NOMO-1 treated with DMSO at 0.1 percent for 48 hours (cell line): ENCODE results near the gene CD109.
"Not testable (repeated sequence)": the region's sequence is repeated elsewhere in the genome, so short reads cannot be mapped to it uniquely, and the experiment has no call there.

Experiments
- DNase-seq: peaks from one replicate; lab custom pipeline; 2025; ENCODE audit not compliant: unreplicated experiment; lab: John Stamatoyannopoulos, UW

Gene CD109

DNA sequence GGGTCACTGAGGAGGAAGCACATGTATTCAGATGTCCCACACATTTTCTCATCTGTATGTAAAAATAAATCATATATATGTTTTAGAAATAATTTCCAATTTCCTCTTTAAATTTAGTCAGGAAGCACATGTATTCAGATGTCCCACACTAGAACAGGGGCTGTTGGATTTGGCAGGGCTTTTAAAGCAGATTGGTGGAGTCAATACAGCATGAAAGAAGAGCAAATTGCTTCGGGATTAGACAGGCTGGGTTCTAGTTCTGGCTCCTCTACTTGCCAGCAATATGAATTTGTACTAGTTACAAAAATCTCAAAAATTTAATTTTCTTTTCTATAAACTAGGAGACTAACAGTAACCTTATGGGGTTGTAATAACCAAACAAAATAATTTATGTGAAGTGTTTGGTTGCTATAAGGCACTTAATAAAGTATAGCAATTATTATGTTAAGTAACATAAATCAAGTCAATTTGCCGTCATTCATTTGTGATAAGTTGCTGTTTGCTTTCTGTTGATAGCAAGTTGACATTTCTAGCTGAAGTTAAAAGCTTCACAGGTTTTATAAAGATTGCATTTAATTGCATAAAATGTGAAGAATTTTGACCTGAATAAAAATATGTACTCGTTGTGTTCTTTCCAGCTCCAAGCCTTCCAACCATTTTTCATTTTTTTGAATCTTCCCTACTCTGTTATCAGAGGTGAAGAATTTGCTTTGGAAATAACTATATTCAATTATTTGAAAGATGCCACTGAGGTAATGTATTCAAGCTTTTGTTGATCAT lies 88.9 kb downstream of the CD109 start:
- DNase-seq, result no peak

DNA sequence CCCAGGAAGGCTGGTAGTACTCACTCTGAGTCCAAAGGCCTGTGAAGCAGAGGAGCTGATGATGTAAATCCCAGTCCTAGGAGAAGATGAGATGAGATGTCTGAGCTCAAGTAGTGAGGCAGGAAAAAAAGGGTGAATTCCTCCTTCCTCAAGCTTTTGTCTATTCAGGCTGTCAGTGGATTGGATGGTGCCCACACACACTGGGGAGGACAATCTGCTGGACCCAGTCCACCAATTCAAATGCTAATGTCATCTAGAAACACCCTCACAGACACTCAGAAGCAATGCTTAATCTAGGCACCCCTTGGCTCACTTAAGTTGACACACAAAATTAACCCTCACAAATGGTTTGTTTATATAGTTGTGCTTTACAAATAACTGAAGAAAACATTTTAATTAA lies 94.6 kb downstream of the CD109 start:
- no peak for DNase-seq

DNA sequence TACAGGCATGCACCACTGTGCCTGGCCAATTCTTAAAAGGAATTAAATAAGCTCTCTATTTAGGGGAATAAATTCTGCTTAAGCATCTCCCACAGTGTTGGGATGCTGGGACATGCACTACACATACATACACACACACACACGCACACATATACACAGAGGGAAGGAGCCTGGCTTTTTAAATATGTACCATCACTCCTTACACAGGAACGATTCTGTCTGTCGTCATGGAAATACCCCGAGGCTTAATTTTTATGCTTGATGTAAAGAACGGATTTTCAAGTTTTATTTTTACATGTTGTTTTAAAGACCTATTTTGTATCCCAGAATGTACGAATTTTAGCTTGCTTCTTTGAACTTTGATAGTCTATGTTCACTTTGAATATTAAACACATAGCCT lies 95.3 kb downstream of the CD109 start:
- DNase-seq, result no peak

DNA sequence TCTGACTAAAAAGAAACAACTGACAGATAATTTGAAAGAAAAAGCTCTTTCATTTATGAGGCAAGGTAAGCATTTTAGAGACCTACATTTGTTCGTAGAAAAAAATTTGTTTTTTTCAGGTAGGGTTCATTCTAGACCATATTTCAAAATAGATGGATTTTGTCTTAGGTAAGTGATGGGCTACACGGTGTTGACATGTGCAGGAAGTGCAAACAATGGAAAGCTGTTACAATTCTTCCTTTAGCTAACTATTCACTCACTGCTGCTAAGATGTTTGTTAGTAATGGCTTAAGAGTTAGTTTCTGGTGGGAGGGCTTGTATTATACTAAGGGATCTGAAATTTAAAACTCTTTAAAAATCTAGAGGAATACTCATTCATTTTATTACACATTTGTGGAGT lies 96.7 kb downstream of the CD109 start:
- DNase-seq, result no peak

DNA sequence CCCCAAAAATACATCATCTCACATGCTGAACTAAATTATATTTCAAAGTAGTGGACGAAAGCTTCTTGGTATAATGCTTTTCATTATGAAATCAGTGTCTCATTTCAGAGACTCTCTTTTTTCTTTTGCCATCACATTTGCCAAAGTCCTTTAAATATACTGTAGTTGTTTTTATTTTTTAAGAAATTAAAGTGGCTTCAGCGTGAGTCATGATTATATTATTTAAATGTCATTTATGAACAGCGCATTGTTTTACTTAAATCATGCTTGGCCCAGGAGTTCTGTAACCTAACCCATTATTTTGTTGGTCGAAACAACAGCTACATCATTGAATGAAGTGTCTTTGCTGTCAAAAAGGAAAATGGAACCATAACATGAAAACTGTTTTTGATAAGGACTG lies 100.9 kb downstream of the CD109 start:
- DNase-seq, result no peak

DNA sequence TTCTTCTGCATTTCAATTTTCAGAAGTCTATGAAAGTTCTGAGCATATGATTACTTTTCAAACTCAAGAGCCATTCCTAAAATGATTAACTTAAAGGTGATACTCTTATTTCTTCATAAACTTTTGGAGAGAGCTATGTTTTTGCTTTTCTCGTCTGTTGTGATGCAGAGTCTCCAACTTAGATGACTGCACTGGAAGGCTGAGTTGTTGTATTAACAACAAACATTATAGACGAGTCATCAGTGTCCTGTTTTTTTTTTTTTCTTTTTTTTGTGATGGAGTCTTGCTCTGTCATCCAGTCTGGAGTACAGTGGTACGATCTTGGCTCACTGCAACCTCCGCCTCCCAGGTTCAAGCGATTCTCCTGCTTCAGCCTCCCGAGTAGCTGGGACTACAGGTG lies 101.9 kb downstream of the CD109 start:
- DNase-seq, result no peak

DNA sequence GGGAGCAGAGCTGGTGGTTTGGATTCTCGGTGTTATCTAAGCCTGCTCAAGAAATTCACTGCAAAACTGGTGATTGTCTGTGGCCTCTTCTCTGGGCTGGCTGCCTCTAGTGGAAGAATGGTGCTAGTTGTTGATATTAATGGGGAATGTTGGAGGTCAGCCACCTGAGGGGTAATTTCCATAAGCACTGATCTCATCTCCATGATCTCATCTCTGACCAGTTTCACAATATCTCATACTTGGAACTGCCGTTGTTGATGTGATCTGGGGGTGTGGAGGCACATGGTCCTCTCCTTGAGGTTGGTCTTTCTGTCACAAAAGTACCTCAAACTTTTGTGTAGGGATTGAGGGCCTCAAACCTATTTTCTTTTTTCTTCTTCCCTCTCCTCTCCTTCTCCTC lies 102.6 kb downstream of the CD109 start:
- DNase-seq, result no peak

DNA sequence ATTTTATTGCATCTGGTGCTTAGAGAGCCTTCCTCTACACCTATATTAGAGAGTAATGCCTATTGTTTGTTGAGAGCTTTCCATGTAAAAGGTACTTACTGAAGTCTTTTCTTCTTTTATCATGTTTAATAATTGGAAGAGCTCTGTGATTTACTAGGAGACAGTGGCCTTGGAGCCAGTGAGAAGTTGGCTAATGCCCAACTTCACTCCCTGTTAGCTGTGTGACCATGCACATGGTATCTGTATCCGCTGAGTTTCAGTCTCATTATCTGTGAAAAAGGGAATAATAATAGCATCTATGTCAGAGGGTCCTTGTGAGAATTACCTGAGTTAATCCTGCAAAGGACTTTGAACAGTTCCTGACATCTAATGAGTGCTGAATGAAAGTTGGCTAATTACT lies 105.0 kb downstream of the CD109 start:
- no peak for DNase-seq

DNA sequence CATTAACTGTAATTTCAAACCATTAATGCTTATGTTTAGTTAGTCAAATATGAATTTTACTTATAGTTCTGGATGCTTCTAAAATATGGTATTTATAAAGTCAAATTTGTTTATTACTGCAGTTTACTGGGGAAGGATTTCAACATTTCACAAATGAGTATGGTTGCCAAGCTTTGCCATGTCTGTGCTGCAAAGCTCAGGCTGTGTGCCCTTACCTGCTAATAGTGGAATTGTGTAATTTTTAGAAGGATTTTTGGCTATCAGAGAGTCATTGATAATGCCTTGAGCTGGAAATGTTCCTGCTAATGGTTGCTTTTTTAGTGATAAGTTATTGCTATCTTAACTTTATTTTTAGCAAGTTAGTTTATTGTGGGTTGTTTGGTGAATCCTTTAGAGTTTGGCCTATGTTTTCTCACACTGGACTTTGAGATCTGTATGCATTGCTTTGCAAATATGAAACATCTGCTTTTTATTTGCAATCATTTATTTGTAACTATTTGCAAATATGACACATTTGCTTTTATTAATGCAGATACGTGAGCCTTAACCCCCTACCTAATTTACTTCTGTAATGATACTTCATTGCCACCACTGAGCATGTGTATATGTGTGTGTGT lies 105.8 kb downstream of the CD109 start:
- no peak for DNase-seq

DNA sequence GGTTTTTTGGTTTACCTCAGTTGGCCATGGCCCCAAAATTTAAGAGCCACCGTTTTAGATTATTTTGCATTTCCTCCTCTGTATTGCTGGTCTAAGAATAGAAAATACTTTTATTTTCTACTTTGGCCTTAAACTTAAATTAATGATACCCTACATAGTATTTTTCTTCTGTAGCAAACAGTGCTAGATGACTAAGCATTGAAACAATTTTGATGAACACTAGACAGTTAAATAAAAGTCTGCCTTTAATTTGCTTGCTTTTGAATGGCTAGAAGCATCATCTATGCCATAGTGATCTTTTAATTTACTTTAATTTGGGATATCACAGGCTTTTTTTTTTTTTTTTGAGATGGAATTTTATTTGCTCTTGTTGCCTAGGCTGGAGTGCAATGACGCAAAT lies 106.4 kb downstream of the CD109 start:
- no peak for DNase-seq

DNA sequence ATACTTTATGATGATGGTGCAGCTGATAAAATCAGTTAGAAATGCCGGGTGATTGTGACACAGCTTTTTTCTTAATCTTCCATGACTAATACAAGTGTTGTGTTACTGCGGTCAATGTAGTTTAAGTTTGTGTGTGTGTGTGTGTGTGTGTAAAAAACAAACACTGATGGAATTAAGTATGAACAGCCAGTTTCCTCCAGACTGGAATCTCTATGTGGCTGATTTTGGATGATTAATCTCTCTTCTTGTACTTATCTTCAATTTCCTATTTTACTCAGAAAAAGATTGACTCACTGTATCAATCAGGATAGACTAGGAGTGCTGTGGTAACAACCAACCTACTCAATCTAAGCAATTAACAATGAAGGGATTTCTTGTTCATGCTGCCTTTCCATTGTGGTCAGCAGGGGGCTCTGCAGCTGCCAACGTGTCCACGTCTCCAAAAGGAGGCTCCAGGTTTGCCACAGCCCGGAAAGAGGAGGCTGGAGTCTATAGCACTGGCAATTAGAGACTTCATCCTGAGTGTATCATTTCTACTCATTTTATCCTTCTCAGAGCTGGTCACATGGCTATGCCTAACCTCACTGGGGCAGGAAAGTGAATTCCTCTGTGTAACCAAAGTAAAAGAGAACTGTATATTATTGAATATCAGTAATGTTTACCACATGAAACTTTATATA lies 107.7 kb downstream of the CD109 start:
- DNase-seq, result no peak

DNA sequence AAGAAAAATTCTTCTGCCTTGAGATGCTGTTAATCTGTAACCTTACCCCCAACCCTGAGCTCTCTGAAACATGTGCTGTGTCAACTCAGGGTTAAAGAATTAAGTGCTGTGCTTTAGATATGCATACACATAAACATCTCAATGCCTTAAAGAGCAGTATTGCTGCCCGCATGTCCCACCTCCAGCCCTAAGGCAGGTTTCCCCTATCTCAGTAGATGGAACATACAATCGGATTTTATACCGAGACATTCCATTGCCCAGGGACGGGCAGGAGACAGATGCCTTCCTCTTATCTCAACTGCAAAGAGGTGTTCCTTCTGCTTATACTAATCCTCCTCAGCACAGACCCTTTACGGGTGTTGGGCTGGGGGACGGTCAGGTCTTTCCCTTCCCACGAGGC lies 109.2 kb downstream of the CD109 start:
- DNase-seq, result not testable (repeated sequence)

DNA sequence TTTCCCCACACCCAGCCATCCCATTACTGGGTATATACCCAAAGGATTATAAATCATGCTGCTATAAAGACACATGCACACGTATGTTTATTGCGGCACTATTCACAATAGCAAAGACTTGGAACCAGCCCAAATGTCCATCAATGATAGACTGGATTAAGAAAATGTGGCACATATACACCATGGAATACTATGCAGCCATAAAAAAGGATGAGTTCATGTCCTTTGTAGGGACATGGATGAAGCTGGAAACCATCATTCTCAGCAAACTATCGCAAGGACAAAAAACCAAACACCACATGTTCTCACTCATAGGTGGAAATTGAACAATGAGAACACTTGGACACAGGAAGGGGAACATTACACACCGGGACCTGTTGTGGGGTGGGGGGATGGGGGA lies 110.0 kb downstream of the CD109 start:
- not testable (repeated sequence) for DNase-seq

DNA sequence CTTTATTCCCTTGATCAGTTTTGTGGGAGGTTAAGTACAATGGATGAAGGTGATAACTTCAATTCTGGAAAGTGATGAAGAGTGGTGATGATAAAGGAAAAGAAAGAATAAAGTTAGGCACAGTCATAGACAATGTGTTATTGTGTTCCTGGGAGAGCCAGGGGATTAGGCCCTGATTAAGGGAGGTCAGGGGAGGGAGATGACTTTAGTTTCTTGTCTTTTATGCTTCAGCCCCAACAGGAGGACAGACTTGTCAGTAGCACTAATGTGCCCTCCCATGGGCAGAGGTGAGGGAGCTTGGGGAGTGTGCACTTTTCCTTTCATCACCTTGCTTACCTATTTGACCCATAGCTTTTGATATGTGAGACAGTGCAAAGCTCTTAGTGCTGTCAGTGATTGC lies 115.7 kb downstream of the CD109 start:
- no peak for DNase-seq

DNA sequence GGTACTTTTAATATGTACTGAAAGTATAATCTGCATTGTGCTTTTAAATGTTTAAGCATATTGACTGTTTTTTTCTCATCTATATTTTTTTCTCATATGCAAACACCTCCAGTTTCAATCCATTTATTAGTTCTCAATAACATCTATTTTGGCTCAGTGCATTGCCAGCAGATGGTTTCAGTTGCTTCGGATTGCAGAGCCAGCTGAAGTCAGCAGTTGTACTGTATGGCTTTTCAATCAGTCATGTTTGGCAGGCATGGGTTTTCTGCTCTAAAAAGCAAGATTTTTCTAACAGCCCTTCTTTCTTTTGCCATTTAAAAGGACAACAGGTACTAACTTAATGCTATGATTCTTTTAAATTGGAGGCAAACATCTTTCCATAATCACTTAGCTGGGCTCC lies 121.2 kb downstream of the CD109 start:
- no peak for DNase-seq

DNA sequence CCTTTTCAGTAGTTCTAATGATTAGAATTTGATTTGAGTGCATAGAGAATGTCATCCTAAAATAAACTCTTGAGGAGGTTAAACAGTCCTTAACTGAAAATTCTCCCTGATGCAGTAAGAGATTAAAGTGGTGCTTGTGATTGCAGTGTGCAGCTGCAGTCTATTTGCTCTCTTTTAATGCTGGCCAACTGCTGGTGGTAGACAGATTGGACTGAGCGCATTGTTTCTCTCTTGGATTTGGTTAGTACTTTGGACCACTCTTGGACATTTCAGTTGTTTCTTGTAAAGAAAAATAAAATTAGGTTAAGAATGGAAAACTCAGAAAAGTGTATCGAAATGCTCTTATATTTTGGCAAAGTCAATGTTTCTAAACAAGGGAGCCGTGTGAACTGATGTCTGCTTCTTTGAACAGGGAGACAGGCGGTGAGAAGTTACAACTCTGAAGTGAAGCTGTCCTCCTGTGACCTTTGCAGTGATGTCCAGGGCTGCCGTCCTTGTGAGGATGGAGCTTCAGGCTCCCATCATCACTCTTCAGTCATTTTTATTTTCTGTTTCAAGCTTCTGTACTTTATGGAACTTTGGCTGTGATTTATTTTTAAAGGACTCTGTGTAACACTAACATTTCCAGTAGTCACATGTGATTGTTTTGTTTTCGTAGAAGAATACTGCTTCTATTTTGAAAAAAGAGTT lies 127.2 kb downstream of the CD109 start:
- DNase-seq, result no peak

DNA sequence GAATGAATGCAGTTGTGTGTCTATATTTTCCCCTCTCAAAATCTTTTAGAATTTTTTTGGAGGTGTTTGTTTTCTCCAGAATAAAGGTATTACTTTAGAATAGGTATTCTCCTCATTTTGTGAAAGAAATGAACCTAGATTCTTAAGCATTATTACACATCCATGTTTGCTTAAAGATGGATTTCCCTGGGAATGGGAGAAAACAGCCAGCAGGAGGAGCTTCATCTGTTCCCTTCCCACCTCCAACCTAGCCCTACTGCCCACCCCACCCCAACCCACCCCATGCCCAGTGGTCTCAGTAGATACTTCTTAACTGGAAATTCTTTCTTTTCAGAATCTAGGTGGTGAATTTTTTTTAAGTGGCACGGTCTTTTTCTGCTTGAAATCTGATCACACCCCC lies 127.8 kb downstream of the CD109 start:
- no peak for DNase-seq

DNA sequence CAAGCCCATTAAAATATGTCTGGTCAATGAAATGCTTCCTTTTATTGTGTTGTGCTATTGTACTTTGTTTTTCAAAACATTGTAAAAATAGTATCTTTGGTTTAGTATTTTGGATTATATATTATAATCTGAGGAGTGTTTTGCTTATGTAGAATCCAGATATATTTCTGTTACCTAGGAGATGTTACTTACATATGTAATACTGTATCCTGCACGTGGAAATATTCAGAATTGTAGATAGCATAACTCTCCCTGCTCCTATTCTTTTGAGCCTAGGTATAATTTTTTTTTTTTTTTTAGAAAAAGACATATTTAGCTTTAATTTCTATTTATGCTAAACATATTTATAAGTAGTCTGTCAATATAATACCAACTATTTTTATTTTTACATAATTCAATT lies 130.6 kb downstream of the CD109 start:
- DNase-seq, result no peak

DNA sequence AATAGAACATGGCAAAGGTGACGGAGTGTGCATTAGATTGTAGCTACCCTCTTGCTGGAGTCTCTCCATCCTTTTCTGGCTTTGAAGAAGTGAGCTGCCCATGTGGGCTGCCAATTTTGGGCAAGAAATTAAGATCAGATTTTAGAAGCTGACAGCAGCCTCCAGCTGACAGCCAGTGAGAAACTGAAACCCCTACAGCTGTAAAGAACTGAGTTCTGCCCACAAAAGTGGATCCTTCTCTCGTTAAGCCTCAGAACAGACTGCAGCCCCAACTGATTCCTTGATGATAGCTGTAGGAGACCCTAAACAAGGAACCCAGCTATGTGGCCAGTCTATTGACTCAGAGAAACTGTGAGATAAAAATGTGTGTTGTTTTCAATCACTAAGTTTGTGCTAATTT lies 134.1 kb downstream of the CD109 start:
- no peak for DNase-seq

DNA sequence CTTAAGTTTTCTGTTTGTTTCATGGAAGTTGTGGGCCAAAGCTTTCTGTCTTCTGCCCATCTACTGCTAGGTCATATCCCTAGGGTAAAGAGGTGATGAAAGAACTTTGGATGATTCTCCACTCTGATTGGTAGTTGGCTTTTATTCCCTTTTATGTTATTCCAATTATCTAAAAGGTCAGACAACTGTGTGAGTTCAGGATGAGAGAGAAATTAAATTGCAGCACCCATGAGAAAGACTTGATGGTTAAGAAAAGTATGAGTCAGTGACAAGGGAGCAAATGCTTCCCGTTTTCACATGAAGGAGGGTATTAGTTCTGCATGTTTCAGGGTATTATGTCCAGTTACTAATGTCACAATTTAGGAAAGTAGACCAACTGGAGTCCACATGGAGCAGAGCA lies 136.3 kb downstream of the CD109 start:
- DNase-seq, result no peak

DNA sequence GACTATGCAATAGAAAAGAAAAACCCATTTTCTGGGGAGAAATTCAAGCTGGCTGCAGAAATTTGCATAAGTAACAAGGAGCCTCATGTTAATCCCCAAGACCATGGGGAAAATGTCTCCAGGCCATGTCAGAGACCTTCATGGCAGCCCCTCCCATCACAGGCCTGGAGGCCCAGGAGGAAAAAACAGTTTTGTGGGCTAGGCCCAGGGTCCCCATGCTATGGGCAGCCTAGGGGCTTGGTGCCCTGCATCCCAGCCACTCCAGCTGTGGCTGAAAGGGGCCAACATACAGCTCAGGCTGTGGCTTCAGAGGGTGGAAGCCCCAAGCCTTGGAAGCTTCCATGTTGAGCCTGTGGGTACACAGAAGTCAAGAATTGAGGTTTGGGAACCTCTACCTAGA lies 148.7 kb downstream of the CD109 start:
- DNase-seq, result not testable (repeated sequence)

DNA sequence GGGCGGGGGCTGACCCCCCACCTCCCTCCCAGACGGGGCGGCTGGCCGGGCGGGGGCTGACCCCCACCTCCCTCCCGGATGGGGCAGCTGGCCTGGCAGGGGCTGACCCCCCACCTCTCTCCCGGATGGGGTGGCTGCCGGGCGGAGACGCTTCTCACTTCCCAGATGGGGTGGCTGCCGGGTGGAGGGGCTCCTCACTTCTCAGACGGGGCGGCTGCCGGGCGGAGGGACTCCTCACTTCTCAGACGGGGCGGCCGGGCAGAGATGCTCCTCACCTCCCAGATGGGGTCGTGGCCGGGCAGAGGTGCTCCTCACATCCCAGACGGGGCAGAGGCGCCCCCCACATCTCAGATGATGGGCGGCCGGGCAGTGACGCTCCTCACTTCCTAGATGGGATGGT lies 155.0 kb downstream of the CD109 start:
- DNase-seq, result not testable (repeated sequence)
